Fibroblast of lung (primary cell): ENCODE results near the gene ATG4B. TPM values are rescaled to one million over a fixed set of nuclear protein-coding genes. Genes with fewer than 3 reads are reported as not detected.

Source experiments
- DNase-seq, 2 donors: peaks; one replicate each; pipeline versions ENCODE4 v3.0.0 to v3.0.0-alpha.2; 2010; ENCODE audit warnings: low read depth in 2 of 2
- H2AFZ ChIP-seq: 2 replicates; pipeline ENCODE4 v1.5.1; 2012; ENCODE audit warnings: low read length, control low read depth, inconsistent platforms
- H3K27ac ChIP-seq: 2 replicates; pipeline ENCODE4 v1.5.1; 2011; ENCODE audit warnings: low read length, control low read depth; ENCODE audit not compliant: insufficient read depth
- H3K27me3 ChIP-seq: 2 replicates; pipeline ENCODE4 v1.5.1; 2011; ENCODE audit warnings: mild to moderate bottlenecking, low read length; ENCODE audit not compliant: control insufficient read depth, insufficient read depth
- H3K36me3 ChIP-seq: 2 replicates; pipeline ENCODE4 v1.5.1; 2011; ENCODE audit warnings: low read length; ENCODE audit not compliant: control insufficient read depth, insufficient read depth
- H3K4me1 ChIP-seq: 2 replicates; pipeline ENCODE4 v1.5.1; 2011; ENCODE audit warnings: low read length; ENCODE audit not compliant: control insufficient read depth, insufficient read depth; ENCODE audit errors: extremely low read depth
- H3K4me2 ChIP-seq: 2 replicates; pipeline ENCODE4 v1.5.1; 2011; ENCODE audit warnings: low read length, control low read depth; ENCODE audit not compliant: insufficient read depth; ENCODE audit errors: extremely low read depth
- H3K4me3 ChIP-seq, 4 experiments: fragments of 200-600 bp in 1 of 4; sonication (generic) in 1 of 4; replicated peaks in 1 of 4; 2 replicates each; pipeline ENCODE4 v1.5.1; 2011 to 2016; ENCODE audit warnings: low read length in 4 of 4, low read depth in 3 of 4, mild to moderate bottlenecking in 3 of 4, control low read depth in 2 of 4, inconsistent platforms in 1 of 4, mixed read lengths in 1 of 4; ENCODE audit not compliant: insufficient read depth in 1 of 4; ENCODE audit errors: control extremely low read depth in 1 of 4
- H3K79me2 ChIP-seq: 2 replicates; pipeline ENCODE4 v1.5.1; 2012; ENCODE audit warnings: mild to moderate bottlenecking, low read length, inconsistent platforms; ENCODE audit not compliant: control insufficient read depth, insufficient read depth
- H3K9ac ChIP-seq: 2 replicates; pipeline ENCODE4 v1.5.1; 2011; ENCODE audit warnings: mild to moderate bottlenecking, low read length, control low read depth; ENCODE audit not compliant: insufficient read depth
- H3K9me3 ChIP-seq: 2 replicates; pipeline ENCODE4 v1.5.1; 2012; ENCODE audit warnings: low read depth, low read length; ENCODE audit not compliant: control insufficient read depth, insufficient read depth
- H4K20me1 ChIP-seq: 2 replicates; pipeline ENCODE4 v1.5.1; 2011; ENCODE audit warnings: low read length; ENCODE audit not compliant: control insufficient read depth, insufficient read depth; ENCODE audit errors: extremely low read depth
- EZH2 ChIP-seq: IDR thresholded peaks from 2 replicates; pipeline ENCODE4 v1.5.1; 2012; ENCODE audit warnings: low read length, control low read depth, mild to moderate bottlenecking; ENCODE audit errors: missing control alignments
- polyA plus RNA-seq, 2 donors: library from polyadenylated mRNA; depleted of rRNA in 1 of 2; stranded (reverse) in 1 of 2; unstranded in 1 of 2; fragments of >200 nt; gene quantifications; 2 replicates each; pipeline ENCODE4 v1.2.1, GENCODE V29; 2011 to 2012; ENCODE audit warnings: missing spikeins in 1 of 2
- total RNA-seq: library from RNA; depleted of rRNA; stranded (reverse); fragments of >200 nt; gene quantifications from 2 replicates; pipeline ENCODE4 v1.2.1, GENCODE V29; 2014
- TF ChIP-seq, protein P1 (sequence below), 2 donors: IDR thresholded peaks in 1 of 2; conservative IDR thresholded peaks in 1 of 2; 1 replicate in 1 of 2; 2 replicates in 1 of 2; pipeline ENCODE4 v1.5.1; 2011 to 2012; ENCODE audit warnings: low read length in 2 of 2, control low read depth in 1 of 2, inconsistent platforms in 1 of 2, low read depth in 1 of 2, mild to moderate bottlenecking in 1 of 2

The ATG4B gene
- total and polyA plus RNA-seq, 2 donors (not counting 1 experiment from before 2014, with no cell fraction given) = 45.1 to 76.2 TPM

DNA sequence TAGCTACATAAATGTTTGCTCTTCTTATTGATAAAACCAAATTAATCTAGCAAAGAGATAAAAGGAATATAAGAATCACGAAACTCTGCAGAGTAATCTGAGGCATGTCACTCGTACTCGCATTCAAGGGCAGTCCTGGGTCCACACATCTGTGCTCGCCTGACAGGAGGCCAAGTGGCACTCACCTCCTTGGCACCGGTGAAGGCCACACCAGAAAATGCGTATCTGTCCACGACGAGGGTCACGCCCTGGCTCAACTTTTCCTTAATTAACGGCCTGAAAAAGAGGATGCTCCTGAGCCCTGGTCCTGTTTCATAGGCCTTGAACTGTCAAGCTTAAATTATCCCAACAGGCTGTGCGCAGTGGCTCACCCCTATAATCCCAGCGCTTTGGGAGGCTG lies 42.6 kb downstream of the ATG4B start:
- H3K79me2 ChIP-seq = peaks cover 16% of the 10 kb centered on the region
- no peak for TF ChIP-seq EZH2
- TF ChIP-seq, protein P1, sequence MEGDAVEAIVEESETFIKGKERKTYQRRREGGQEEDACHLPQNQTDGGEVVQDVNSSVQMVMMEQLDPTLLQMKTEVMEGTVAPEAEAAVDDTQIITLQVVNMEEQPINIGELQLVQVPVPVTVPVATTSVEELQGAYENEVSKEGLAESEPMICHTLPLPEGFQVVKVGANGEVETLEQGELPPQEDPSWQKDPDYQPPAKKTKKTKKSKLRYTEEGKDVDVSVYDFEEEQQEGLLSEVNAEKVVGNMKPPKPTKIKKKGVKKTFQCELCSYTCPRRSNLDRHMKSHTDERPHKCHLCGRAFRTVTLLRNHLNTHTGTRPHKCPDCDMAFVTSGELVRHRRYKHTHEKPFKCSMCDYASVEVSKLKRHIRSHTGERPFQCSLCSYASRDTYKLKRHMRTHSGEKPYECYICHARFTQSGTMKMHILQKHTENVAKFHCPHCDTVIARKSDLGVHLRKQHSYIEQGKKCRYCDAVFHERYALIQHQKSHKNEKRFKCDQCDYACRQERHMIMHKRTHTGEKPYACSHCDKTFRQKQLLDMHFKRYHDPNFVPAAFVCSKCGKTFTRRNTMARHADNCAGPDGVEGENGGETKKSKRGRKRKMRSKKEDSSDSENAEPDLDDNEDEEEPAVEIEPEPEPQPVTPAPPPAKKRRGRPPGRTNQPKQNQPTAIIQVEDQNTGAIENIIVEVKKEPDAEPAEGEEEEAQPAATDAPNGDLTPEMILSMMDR (conservative IDR thresholded peaks at IDR 0.05 in 1 of 2, IDR thresholded peaks at IDR 0.05 in 1 of 2; ENCODE audit: low read depth in 1 of 2, low read length in 2 of 2) = no peak
- no peaks in the 10 kb centered on the region for H3K9me3 ChIP-seq
- peaks cover 19% of the 10 kb centered on the region for H3K36me3 ChIP-seq
- no peaks in the 10 kb centered on the region for H4K20me1 ChIP-seq
- no peak for DNase-seq
- H3K9ac ChIP-seq = no peak overlapping the region
- no peak overlapping the region for H3K4me2 ChIP-seq
- no peak overlapping the region for H2AFZ ChIP-seq
- no peak overlapping the region for H3K4me3 ChIP-seq
- peak overlapping the region; percentile 77 for H3K27ac ChIP-seq
- H3K4me1 ChIP-seq = peaks cover 9% of the 10 kb centered on the region
- H3K27me3 ChIP-seq = no peaks in the 10 kb centered on the region

DNA sequence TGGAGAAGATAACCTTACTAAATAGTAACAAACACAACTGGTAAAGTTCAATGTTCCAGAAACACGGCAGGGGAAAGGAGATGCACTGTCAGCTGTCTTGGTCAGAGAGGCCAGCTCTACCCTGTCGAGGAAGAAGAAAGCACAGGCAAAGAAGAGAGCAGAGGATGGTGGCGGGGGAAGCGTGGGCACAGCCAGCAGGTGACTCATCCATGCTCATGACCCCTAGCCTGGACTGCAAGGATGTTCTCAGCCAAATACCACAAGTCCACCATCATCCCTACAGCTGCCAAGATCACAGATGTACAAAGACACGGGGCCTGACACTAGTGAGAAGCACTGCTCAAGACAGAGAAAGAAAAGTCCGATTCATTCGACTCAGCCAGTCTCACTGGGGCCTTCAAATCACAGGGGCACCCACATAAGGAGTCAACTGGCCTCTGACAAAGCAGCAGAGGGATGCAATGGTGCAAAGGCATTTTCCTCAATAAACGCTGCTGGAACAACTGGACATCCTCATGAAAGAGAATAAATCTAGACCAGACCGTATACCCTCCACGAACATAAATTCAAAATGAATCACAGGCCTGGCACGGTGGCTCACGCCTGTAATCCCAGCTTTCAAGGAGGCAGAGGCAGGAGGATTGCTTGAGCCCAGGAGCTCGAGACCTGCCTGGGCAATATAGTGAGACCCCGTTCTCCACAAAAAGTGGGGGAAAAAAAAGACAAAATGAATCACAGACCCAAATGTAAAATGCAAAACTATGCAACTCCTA lies 43.5 kb downstream of the ATG4B start:
- DNase-seq = peak; percentile 97 to 99
- Histone ChIP-seq H3K4me2 (peak overlapping the region; percentile 45), H4K20me1 (no peaks in the 10 kb centered on the region), H3K79me2 (peaks cover 24% of the 10 kb centered on the region), H3K4me3 (no peak overlapping the region), H3K9me3 (no peaks in the 10 kb centered on the region), H3K4me1 (peaks cover 9% of the 10 kb centered on the region), H3K27me3 (no peaks in the 10 kb centered on the region), H2AFZ (no peak overlapping the region), H3K27ac (peak overlapping the region; percentile 77), H3K36me3 (peaks cover 19% of the 10 kb centered on the region), H3K9ac (no peak overlapping the region)
- TF ChIP-seq EZH2 = no peak
- TF ChIP-seq, protein P1 (conservative IDR thresholded peaks at IDR 0.05 in 1 of 2, IDR thresholded peaks at IDR 0.05 in 1 of 2; ENCODE audit: low read depth in 1 of 2, low read length in 2 of 2) = no peak

DNA sequence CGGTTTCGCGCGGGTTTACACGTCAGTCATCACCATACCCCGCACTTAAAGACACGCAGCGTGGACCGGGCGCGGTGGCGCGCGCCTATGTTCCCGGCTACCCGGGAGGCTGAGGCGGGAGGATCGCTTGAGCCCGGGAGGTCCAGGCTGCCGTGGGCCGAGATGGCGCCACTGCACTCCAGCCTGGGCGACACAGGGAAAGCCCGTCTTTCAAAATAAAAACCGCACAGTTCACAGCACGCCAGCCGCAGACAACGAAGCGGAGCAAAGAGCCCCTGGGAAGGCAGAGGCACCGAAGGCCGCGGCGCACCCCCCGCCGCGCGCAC lies 48.8 kb downstream of the ATG4B start:
- Histone ChIP-seq H3K9me3 (no peaks in the 10 kb centered on the region), H3K27ac (peak overlapping the region; percentile 75), H3K36me3 (peaks cover 10% of the 10 kb centered on the region), H3K4me3 (peak overlapping the region; percentile 90 to 97 (median 94)), H4K20me1 (no peaks in the 10 kb centered on the region), H3K4me2 (peak overlapping the region; percentile 26), H3K9ac (peak overlapping the region; percentile 82), H3K27me3 (no peaks in the 10 kb centered on the region), H3K79me2 (peaks cover 41% of the 10 kb centered on the region), H2AFZ (peak overlapping the region; percentile 72), H3K4me1 (peaks cover 9% of the 10 kb centered on the region)
- TF ChIP-seq, protein P1 (conservative IDR thresholded peaks at IDR 0.05 in 1 of 2, IDR thresholded peaks at IDR 0.05 in 1 of 2; ENCODE audit: low read depth in 1 of 2, low read length in 2 of 2) = no peak
- no peak for TF ChIP-seq EZH2
- DNase-seq = no peak
